Testis (tissue), 2 donors: ENCODE results near the gene DNAJB14.

Experiments
- POLR2A ChIP-seq: fragments of 450-650 bp; IDR thresholded peaks from one replicate; pipeline ENCODE4 v1.6.1; 2017; ENCODE audit warnings: antibody characterized with exemption, mild to moderate bottlenecking, moderate library complexity
- TF ChIP-seq, protein P1 (sequence below), 3 experiments: fragments of 450-650 bp in 2 of 3; fragments of 200-600 bp in 1 of 3; sonication (generic) in 1 of 3; IDR thresholded peaks; one replicate each; pipeline ENCODE4 v1.5.1; 2016 to 2019; ENCODE audit warnings: antibody characterized with exemption in 3 of 3, mild to moderate bottlenecking in 2 of 3, moderate library complexity in 1 of 3

DNA sequence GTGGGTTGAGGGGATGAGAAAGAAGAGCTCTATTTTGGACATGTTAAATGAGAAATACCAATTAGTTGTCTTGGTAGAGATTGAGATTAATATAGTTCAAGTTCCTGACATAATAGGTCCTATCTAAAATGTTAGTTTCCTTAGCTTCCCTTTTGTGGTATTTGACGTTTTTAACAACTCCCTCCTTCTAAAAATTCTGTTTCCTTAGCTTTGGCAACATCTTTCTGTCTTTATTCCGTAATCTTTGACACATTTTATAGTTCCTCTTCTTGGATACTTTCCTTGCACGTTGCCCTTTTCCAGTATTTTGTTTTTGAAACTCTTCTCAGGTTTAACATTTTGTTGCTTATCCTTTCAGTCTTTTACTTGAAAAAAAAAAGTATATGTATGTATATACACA, 89.1 kb downstream of the DNAJB14 start:
- TF ChIP-seq, protein P1, sequence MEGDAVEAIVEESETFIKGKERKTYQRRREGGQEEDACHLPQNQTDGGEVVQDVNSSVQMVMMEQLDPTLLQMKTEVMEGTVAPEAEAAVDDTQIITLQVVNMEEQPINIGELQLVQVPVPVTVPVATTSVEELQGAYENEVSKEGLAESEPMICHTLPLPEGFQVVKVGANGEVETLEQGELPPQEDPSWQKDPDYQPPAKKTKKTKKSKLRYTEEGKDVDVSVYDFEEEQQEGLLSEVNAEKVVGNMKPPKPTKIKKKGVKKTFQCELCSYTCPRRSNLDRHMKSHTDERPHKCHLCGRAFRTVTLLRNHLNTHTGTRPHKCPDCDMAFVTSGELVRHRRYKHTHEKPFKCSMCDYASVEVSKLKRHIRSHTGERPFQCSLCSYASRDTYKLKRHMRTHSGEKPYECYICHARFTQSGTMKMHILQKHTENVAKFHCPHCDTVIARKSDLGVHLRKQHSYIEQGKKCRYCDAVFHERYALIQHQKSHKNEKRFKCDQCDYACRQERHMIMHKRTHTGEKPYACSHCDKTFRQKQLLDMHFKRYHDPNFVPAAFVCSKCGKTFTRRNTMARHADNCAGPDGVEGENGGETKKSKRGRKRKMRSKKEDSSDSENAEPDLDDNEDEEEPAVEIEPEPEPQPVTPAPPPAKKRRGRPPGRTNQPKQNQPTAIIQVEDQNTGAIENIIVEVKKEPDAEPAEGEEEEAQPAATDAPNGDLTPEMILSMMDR (IDR thresholded peaks at IDR 0.05), result no peak
- no peak for TF ChIP-seq POLR2A
